Duodenal mucosa (tissue), 2 donors: ENCODE measurements around the gene ADRM1.

Experiments used
- H3K27ac ChIP-seq: one replicate; pipeline ENCODE4 v1.7.0; 2013; ENCODE audit warnings: low read depth, low read length
- H3K27me3 ChIP-seq, 2 donors: one replicate each; pipeline ENCODE4 v1.7.0; 2013; ENCODE audit warnings: low read length in 2 of 2, control low read depth in 1 of 2; ENCODE audit not compliant: insufficient read depth in 2 of 2, control insufficient read depth in 1 of 2
- H3K36me3 ChIP-seq, 2 donors: one replicate each; pipeline ENCODE4 v1.7.0; 2013; ENCODE audit warnings: low read length in 2 of 2, control low read depth in 1 of 2; ENCODE audit not compliant: insufficient read depth in 2 of 2, control insufficient read depth in 1 of 2
- H3K4me1 ChIP-seq, 2 donors: one replicate each; pipeline ENCODE4 v1.7.0; 2013; ENCODE audit warnings: low read length in 2 of 2, control low read depth in 1 of 2; ENCODE audit not compliant: insufficient read depth in 2 of 2, control insufficient read depth in 1 of 2
- H3K4me3 ChIP-seq, 2 donors: one replicate each; pipeline ENCODE4 v1.7.0; 2013; ENCODE audit warnings: low read length in 2 of 2, low read depth in 1 of 2
- H3K9ac ChIP-seq, 2 donors: one replicate each; pipeline ENCODE4 v1.7.0; 2013; ENCODE audit warnings: low read length in 2 of 2, low read depth in 1 of 2
- H3K9me3 ChIP-seq, 2 donors: one replicate each; pipeline ENCODE4 v1.7.0; 2013; ENCODE audit warnings: low read length in 2 of 2, control low read depth in 1 of 2; ENCODE audit not compliant: control insufficient read depth in 1 of 2

Gene ADRM1

DNA sequence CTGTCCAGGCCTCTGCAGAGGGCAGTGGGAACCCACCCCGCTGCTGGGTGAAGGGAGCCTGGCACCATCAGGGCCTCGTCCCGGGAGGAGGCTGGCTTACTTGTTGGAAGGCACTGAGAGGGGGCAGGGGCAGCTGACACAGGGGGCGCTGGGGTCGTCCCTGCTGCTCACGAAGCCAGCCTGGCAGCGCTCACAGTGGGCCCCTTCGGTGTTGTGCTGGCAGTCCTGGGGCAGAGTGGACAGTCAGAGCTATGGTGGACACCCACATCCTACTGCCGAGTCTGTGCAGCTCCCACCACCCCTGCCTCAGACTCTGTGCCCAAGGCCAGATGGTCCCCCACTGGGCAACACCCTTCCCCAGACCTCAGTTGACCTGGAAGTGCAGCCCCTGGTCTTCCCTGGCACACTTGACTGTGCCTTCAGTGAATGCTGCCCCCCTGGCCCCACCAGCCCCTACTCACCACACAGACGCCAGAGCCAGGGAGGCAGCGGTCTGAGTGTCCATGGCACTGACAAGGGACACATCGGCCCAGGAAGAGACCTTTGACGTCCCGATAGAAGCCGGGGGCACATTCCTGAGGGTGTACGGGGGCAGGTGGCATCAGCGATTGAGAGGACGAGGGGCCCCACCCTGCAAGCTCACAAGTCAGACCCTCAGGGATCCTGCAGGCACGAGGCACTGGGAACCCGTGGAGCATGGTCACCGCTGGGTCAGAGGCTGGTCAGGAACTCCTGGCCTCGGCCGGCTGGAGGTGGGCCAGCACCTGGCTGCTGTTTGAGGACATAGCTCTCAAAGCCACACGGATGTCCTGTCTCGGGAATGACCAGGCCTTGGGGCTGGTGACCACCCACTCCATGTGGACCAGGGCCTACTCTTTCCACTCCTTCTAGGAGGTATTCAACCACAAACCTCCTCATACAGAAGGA, 21.4 kb downstream of the ADRM1 start:
- peaks cover 0 to 6% of the 10 kb centered on the region in 2 donors for H3K36me3 ChIP-seq
- H3K27ac ChIP-seq, result no peak overlapping the region
- no peak overlapping the region for H3K9ac ChIP-seq
- H3K4me1 ChIP-seq, result no peaks in the 10 kb centered on the region
- H3K27me3 ChIP-seq, result no peaks in the 10 kb centered on the region
- H3K9me3 ChIP-seq, result no peaks in the 10 kb centered on the region
- H3K4me3 ChIP-seq, result no peak overlapping the region

DNA sequence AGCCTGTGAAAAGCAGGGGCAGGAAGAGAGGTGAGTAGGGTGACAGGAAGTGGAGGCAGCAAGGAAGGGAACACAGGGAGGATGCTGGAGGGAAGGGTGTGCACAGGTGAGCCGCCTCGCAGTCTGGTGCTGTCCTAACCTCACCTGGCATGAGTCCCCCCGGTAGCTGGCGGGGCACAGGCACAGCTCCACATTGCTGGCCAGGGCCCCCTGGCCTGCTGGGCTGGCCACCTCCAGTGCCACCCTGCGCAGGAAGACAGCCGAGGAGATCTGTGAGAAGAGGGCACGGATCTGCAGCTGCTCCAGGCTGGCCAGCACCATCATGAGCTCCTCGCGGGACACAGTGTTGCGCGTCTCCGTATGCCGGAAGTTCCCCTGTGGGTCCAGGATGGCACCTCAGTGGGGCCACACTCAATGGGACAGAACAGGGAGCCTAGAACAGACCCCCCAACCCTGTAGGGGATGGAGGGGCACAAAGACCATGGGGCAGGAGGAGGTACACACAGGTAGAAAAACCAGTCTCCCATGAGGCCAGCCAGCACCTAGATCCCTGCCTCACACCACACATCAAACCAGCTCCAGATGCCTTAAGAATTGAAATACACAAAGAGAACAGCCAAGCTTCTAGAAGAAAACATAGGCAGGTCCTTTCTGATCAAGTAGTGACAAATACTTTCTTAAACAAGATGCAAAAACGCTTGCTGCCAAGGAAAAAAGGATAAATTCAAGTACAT, 22.5 kb downstream of the ADRM1 start:
- no peak overlapping the region for H3K4me3 ChIP-seq
- no peaks in the 10 kb centered on the region for H3K9me3 ChIP-seq
- H3K36me3 ChIP-seq, result peaks cover 0 to 9% of the 10 kb centered on the region in 2 donors
- no peaks in the 10 kb centered on the region for H3K4me1 ChIP-seq
- no peak overlapping the region for H3K27ac ChIP-seq
- no peak overlapping the region for H3K9ac ChIP-seq
- no peaks in the 10 kb centered on the region for H3K27me3 ChIP-seq

DNA sequence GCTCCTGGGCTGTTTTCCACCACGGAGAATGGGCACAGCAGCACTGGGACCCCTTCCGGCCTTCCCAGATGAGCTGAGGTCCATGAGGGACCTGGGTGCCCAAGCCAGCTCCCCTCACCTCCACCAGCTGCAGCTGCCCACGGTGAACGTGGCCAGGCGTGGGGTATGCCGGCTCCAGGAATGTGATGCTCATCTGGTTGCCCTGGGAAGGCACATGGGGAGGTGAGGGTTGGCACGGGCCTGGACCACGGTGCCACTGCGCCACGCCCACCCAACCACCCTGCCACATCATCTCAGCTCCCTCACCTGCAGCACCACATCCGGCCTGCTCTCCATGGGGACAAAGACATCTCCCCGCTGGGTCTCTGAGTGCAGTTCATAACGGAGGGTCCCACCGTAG, 23.8 kb downstream of the ADRM1 start:
- H3K36me3 ChIP-seq, result peaks cover 0 to 13% of the 10 kb centered on the region in 2 donors
- H3K9me3 ChIP-seq, result no peaks in the 10 kb centered on the region
- no peak overlapping the region for H3K9ac ChIP-seq
- no peaks in the 10 kb centered on the region for H3K4me1 ChIP-seq
- no peak overlapping the region for H3K27ac ChIP-seq
- no peaks in the 10 kb centered on the region for H3K27me3 ChIP-seq
- no peak overlapping the region for H3K4me3 ChIP-seq

DNA sequence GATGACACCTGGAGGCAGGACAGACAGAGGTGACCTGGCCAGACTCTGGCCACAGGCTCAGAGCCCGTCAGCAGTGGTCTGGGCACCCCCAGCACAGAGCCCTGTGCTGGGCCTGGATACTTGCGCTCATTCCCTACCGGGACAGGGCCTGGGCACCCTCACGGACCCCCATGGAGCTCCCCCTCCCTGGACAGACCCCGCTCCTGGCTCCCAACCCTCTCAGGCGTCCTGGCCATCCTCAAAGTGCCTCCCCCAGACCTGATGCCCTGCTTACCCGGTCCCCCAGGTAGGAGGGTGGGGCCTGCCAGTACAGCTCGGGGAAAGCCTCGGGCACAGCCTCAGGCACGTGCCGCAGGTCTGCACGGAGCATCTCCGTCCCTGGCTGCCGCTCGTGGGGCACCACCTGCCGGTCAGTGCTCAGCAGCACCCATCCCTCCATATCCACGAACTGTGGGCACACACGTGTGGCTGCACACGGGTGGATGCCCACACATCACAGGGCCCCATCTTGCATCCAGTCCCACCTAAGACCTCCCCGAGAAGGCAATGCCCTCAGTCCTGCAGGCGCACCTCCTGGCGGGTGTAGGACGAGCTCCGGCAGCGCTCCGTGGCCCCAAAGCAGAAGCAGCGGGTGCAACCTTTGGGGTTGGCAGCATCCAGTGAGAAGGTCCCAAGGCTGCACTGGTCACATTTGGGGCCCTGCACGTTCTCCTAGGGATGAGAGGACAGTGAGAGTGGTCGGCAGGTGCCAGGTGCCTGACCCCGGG, 24.3 kb downstream of the ADRM1 start:
- peaks cover 0 to 14% of the 10 kb centered on the region in 2 donors for H3K36me3 ChIP-seq
- no peaks in the 10 kb centered on the region for H3K4me1 ChIP-seq
- H3K9me3 ChIP-seq, result no peaks in the 10 kb centered on the region
- H3K4me3 ChIP-seq, result no peak overlapping the region
- no peak overlapping the region for H3K9ac ChIP-seq
- no peak overlapping the region for H3K27ac ChIP-seq
- no peaks in the 10 kb centered on the region for H3K27me3 ChIP-seq

DNA sequence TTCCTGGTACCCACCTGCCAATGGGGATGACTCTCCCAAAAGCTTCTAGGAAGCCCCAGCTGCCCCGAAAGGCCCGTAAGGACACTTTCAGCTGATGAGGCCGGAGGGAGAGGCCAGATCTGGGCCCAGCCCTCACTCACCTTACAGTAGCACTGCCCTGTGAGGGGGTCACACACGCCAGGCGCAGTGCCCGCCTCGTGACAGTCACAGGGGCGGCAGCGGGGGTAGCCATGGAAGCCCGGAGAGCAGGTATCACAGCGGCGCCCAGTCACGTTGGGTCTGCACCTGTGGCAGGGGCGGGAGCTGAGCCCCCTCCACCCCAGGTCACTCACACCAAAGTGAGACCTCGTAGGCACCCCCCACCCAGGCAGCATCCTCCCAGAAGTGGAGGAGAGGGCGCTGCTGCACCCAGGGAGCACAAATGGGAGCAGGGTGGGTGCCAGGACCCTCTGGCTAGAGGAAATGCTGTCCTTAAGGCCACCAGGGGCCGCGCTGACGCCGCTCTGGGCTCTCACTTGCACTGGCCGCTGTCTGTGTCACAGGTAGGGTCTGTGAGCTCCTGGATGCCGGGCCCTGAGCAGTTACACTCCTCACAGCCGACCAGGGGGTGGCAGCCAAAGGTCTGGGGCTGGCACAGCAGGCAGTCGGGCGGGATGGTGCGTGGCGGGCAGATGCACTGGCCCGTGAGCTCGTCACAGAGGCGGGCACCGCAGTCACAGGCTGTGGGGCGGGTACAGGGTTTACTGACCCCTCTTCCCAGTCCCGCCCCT, 25.1 kb downstream of the ADRM1 start:
- H3K27me3 ChIP-seq, result no peaks in the 10 kb centered on the region
- H3K9ac ChIP-seq, result no peak overlapping the region
- peaks cover 0 to 14% of the 10 kb centered on the region in 2 donors for H3K36me3 ChIP-seq
- no peaks in the 10 kb centered on the region for H3K9me3 ChIP-seq
- H3K4me1 ChIP-seq, result no peaks in the 10 kb centered on the region
- no peak overlapping the region for H3K4me3 ChIP-seq
- no peak overlapping the region for H3K27ac ChIP-seq

DNA sequence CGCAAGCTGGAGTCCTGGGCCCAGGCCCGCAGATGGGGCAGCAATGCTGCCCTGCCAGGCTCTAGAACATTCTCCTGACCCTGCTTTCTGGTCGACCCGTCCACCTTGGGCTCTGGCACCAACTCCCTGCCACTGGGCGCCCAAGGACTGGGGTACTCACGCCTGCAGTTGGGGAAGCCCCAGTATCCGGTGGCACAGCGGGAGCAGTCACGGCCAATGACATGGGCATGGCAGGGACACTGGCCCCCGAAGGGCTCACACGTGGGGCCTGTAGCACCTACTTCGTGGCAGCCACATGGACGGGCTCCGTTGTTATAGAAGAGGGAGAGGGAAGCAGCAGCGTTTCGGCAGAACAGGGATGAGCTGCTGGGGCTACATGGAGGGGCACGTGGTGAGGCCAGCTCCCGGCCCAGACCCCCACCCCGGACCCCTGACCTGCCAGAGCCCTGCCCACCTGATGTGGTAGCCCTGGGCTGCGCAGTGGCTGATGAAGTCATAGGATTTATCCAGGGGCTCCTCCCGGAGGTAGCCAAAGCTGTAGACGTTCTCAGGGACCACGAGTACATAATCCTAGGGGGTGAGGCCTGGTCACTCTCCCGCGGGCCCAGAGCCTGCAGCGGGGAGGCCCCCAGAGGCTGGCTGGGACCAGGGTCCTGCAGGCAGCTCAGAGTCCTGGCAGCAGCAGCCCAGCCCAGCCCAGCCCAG, 26.0 kb downstream of the ADRM1 start:
- no peaks in the 10 kb centered on the region for H3K4me1 ChIP-seq
- no peak overlapping the region for H3K27ac ChIP-seq
- no peak overlapping the region for H3K9ac ChIP-seq
- peaks cover 0 to 14% of the 10 kb centered on the region in 2 donors for H3K36me3 ChIP-seq
- no peaks in the 10 kb centered on the region for H3K9me3 ChIP-seq
- no peaks in the 10 kb centered on the region for H3K27me3 ChIP-seq
- H3K4me3 ChIP-seq, result no peak overlapping the region

DNA sequence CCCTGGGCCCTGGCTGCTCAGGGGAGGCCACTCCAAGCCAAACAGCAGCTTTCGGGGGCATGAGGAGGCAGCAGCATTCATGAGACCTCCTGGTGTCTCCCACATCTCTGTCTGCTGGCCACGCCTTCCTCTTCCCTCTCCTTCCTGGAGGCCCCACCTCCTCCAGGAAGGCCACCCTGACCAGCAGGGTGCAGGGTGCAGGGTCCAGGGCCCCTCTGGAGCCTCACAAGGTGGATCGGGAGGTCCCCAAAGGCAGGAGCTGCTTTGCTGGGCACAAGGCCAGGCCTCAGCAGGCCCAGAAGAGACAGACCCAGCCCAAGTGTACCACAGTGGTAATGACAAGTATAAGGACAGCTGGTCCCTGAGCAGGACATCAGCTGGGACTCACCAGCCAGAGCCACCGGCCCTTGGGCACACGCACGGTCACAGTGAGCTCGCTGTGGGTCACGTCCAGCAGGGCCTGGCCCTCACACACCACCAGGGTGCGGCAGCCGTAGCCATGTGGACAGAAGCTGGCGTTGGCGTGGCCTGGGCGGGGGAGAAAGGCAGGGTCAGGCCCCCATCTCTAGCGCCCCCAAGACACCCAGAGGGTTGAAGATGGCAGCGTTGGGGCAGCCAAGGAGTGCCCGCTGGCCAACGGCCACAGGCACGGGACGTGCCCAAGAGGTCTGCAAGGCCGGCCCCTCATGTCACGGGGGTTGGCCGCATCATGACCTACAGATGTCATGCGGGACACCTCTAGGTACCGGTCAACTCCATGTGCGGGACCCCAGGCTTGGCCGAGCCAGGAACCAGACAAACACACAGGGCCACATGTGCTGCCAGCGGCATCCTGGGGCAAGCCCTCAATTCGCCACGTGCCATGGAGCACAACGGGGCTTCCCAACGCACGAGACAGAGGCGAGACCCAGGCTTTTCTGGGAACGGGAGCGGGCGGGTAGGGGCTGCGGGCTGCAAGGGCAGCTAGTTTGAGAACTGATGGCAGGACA, 26.9 kb downstream of the ADRM1 start:
- Histone ChIP-seq H3K4me3 (no peak overlapping the region), H3K9me3 (no peaks in the 10 kb centered on the region), H3K36me3 (peaks cover 0 to 14% of the 10 kb centered on the region in 2 donors), H3K9ac (no peak overlapping the region), H3K27me3 (no peaks in the 10 kb centered on the region), H3K27ac (no peak overlapping the region), H3K4me1 (no peaks in the 10 kb centered on the region)

GRCh38 chr20:62330576-62331317, 27.9 kb downstream of the ADRM1 start:
- Histone ChIP-seq H3K36me3 (peaks cover 0 to 14% of the 10 kb centered on the region in 2 donors), H3K4me3 (no peak overlapping the region), H3K9ac (no peak overlapping the region), H3K4me1 (no peaks in the 10 kb centered on the region), H3K27ac (no peak overlapping the region), H3K27me3 (no peaks in the 10 kb centered on the region), H3K9me3 (no peaks in the 10 kb centered on the region)
